ENCODE measurements around the gene LTB4R.

GRCh38 chr14:24330973-24331674 lies 19.8 kb downstream of the LTB4R start:
- TF ChIP-seq CTCF (IDR thresholded peaks at IDR 0.05) (no peak), POLR2AphosphoS5 (IDR thresholded peaks at IDR 0.05) (no peak)

Data from upper lobe of left lung (tissue), 4 donors.